ENCODE results near the gene SNRPB2. TPM values are rescaled to one million over a fixed set of nuclear protein-coding genes. Genes with fewer than 3 reads are reported as not detected.

SNRPB2 gene
- total RNA-seq, 1 donor from 2014 or later = 47.7 TPM

DNA sequence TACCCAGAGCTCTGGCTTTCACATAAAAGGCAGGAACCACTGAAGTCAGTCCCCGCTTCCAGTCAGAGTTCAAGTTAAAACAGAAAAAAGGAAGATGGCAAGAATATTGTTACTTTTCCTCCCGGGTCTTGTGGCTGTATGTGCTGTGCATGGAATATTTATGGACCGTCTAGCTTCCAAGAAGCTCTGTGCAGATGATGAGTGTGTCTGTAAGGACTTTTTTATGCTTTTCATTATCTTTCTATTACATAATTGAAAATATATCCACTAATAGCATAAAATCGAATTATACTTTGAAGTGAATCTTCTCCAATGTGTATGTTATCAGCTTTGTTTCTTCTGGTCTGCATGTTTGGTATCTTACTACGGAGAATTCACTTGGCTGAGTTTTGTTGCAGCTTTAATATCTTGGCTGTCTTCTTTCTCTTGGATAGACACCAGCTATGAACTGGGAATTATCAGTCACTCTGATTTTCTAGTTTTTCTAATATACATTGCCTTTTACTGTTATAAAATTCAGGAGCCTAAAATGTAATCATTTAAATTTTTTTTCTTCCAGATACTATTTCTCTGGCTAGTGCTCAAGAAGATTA is 18.6 kb downstream of the SNRPB2 start, which contains the start of gene OTOR:
Gene OTOR (plus strand): TSS at position 51 of the 593 bp plus-strand sequence. CDS start 44 bp downstream, at position 95.
- DNase-seq (ENCODE audit: low read depth) = no peak
- no peak for TF ChIP-seq CTCF (IDR thresholded peaks at IDR 0.05; ENCODE audit: insufficient read depth, low read length, poor library complexity, severe bottlenecking)
- no peaks in the 10 kb centered on the region for H3K27me3 ChIP-seq (ENCODE audit: control insufficient read depth, insufficient read depth, low read length)

GRCh38 chr20:16749573-16749972 is 19.7 kb downstream of the SNRPB2 start:
- Histone ChIP-seq H3K4me3 (ENCODE audit: low read depth, low read length) (no peak overlapping the region), H3K27me3 (ENCODE audit: control insufficient read depth, insufficient read depth, low read length) (no peaks in the 10 kb centered on the region), H3K36me3 (ENCODE audit: control insufficient read depth, insufficient read depth, low read length) (no peaks in the 10 kb centered on the region)
- DNase-seq (ENCODE audit: low read depth) = no peak
- TF ChIP-seq CTCF (IDR thresholded peaks at IDR 0.05; ENCODE audit: insufficient read depth, low read length, poor library complexity, severe bottlenecking) = peak; percentile 7

More for the DNA sequence above, 18.6 kb downstream of the SNRPB2 start, which contains the start of gene OTOR:
- Histone ChIP-seq H3K4me3 (ENCODE audit: low read depth, low read length) (no peak within 1 kb of the TSS), H3K36me3 (ENCODE audit: control insufficient read depth, insufficient read depth, low read length) (no peaks in the 10 kb centered on the region)

DNA sequence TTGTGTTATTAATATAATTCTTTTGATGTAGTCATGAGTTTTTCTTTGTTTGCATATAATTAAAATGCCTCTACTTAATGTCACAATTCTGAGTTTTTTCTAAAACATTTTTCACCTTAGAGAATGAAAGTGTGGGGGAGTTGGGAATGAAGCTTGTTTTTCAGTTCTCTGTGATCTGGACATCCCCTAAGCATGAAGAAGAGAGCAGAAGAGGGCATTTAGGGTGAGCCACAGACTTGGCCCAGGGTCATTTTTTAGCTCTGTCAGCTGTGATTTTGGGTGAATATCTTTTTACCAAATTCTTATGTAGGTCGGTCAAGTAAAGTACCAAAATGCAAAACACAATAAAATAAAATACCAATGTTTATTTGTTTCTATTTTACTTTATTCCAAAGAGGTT is 22.3 kb downstream of the SNRPB2 start:
- TF ChIP-seq CTCF (IDR thresholded peaks at IDR 0.05; ENCODE audit: insufficient read depth, low read length, poor library complexity, severe bottlenecking) = no peak
- DNase-seq (ENCODE audit: low read depth) = no peak
- no peak overlapping the region for H3K4me3 ChIP-seq (ENCODE audit: low read depth, low read length)
- H3K27me3 ChIP-seq (ENCODE audit: control insufficient read depth, insufficient read depth, low read length) = no peaks in the 10 kb centered on the region
- H3K36me3 ChIP-seq (ENCODE audit: control insufficient read depth, insufficient read depth, low read length) = no peaks in the 10 kb centered on the region

- no peak for TF ChIP-seq CTCF (IDR thresholded peaks at IDR 0.05; ENCODE audit: insufficient read depth, low read length, poor library complexity, severe bottlenecking)
- no peak for DNase-seq (ENCODE audit: low read depth)
- no peak overlapping the region for H3K4me3 ChIP-seq (ENCODE audit: low read depth, low read length)
Measured at GRCh38 chr20:16752901-16753300, 23.1 kb downstream of the SNRPB2 start.

DNA sequence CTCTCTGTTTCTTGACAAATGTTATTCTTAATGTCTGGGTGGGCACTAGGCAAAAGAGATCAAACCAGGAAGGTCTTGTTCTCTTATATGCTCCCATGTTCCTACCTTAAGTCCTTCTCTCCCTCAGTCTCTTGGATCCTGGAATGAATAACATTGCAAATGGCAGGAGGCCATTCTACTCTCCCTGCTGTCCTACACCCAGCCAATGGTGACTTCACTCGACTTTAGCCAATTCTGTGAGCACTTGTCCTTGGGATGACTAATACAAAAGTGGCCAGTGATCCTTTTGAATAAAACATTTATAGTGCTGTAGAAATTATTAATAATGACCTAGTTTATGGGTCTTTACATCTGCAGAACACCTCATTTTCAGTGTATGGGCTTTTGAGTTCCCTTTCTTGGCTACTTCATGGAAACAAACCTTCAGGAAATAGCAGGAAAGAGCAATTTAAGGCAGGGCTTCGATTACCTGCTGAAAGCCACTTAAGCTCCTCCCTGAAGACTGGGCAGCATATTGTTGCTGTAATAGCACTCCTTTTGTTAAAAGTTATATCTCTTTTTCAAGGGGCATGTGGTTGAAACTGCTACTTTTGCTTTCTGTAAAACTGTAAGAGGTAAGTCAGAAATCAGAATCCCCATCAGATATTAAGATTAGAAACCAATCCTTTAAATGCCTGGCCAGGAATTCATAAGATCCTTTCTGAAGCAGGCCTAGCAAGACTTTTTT is 28.8 kb downstream of the SNRPB2 start:
- no peak for DNase-seq (ENCODE audit: low read depth)
- Histone ChIP-seq H3K36me3 (ENCODE audit: control insufficient read depth, insufficient read depth, low read length) (no peaks in the 10 kb centered on the region), H3K4me3 (ENCODE audit: low read depth, low read length) (no peak overlapping the region), H3K27me3 (ENCODE audit: control insufficient read depth, insufficient read depth, low read length) (no peaks in the 10 kb centered on the region)
- TF ChIP-seq CTCF (IDR thresholded peaks at IDR 0.05; ENCODE audit: insufficient read depth, low read length, poor library complexity, severe bottlenecking) = no peak

More at GRCh38 chr20:16752901-16753300, 23.1 kb downstream of the SNRPB2 start:
- Histone ChIP-seq H3K36me3 (ENCODE audit: control insufficient read depth, insufficient read depth, low read length) (no peaks in the 10 kb centered on the region), H3K27me3 (ENCODE audit: control insufficient read depth, insufficient read depth, low read length) (no peaks in the 10 kb centered on the region)
